Mesodermal cell (in vitro differentiated cells): ENCODE results near the gene GP1BB.

Experiments used
- H3K27ac ChIP-seq: 2 replicates; pipeline ENCODE4 v1.7.0; 2013; ENCODE audit warnings: mild to moderate bottlenecking, low read depth, low read length, moderate library complexity; ENCODE audit not compliant: severe bottlenecking
- H3K36me3 ChIP-seq: 2 replicates; pipeline ENCODE4 v1.7.1; 2013; ENCODE audit warnings: mild to moderate bottlenecking, low read length, moderate library complexity; ENCODE audit not compliant: control insufficient read depth, insufficient read depth
- H3K4me1 ChIP-seq: one replicate; pipeline ENCODE4 v1.7.1; 2013; ENCODE audit warnings: mild to moderate bottlenecking, low read length; ENCODE audit not compliant: insufficient read depth, control insufficient read depth, poor library complexity, severe bottlenecking
- H3K4me3 ChIP-seq: 2 replicates; pipeline ENCODE4 v1.7.0; 2013; ENCODE audit warnings: low read length, control low read depth, mild to moderate bottlenecking; ENCODE audit not compliant: insufficient read depth, poor library complexity, severe bottlenecking; ENCODE audit errors: extremely low read depth
- H3K9me3 ChIP-seq: 2 replicates; pipeline ENCODE4 v1.7.1; 2013; ENCODE audit warnings: mild to moderate bottlenecking, low read length, moderate library complexity; ENCODE audit not compliant: control insufficient read depth
- WGBS, 2 experiments: methylation state at CpG; one replicate each; pipeline ENCODE4 v1.1.5; 2013; ENCODE audit warnings: missing lambda C conversion rate in 2 of 2; ENCODE audit not compliant: insufficient coverage in 2 of 2; 5-methylcytosine and 5-hydroxymethylcytosine counted together

GP1BB gene

GRCh38 chr22:19753996-19754700 lies 30.8 kb downstream of the GP1BB start:
- H3K27ac ChIP-seq = no peak overlapping the region
- no peaks in the 10 kb centered on the region for H3K9me3 ChIP-seq
- WGBS, 2 experiments = 78 to 89% methylated on average over 7 to 11 of the region's 14 CpGs
- H3K4me3 ChIP-seq = no peak overlapping the region
- H3K36me3 ChIP-seq = no peaks in the 10 kb centered on the region
- peaks cover 21% of the 10 kb centered on the region for H3K4me1 ChIP-seq

DNA sequence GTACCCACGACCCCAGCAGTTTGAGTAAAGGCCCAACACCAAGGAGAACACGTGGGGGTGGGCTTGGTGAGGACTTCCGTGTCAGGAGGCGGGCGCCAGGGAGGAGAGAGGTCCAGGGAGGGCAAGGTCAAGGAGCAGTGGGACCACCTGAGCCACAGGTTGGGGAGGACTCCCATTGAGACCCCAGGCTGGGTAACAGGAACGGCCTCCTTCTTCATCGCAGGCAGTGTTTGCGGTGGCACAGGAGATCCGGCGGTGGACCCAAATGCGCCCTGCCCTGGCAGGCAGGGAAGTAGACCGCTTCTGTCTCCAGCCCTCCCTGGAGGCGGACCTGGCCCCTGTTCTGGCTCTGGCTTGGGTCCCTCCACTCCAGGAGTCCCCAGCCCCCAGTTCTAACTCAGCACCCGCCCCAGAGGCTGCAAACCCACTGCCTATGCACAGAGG lies 31.4 kb downstream of the GP1BB start:
- H3K9me3 ChIP-seq = no peaks in the 10 kb centered on the region
- H3K36me3 ChIP-seq = no peaks in the 10 kb centered on the region
- H3K27ac ChIP-seq = no peak overlapping the region
- peaks cover 22% of the 10 kb centered on the region for H3K4me1 ChIP-seq
- WGBS, 2 experiments = 42 to 44% methylated on average over 13 of the region's 14 CpGs
- no peak overlapping the region for H3K4me3 ChIP-seq

- H3K36me3 ChIP-seq = no peaks in the 10 kb centered on the region
- H3K27ac ChIP-seq = no peak overlapping the region
- H3K4me3 ChIP-seq = peak overlapping the region; percentile 1
- peaks cover 21% of the 10 kb centered on the region for H3K4me1 ChIP-seq
- H3K9me3 ChIP-seq = no peaks in the 10 kb centered on the region
- WGBS, 2 experiments = 1 to 2% methylated on average over 41 to 52 of the region's 59 CpGs
These were observed 31.9 kb downstream of the GP1BB start for GRCh38 chr22:19755145-19755710.

DNA sequence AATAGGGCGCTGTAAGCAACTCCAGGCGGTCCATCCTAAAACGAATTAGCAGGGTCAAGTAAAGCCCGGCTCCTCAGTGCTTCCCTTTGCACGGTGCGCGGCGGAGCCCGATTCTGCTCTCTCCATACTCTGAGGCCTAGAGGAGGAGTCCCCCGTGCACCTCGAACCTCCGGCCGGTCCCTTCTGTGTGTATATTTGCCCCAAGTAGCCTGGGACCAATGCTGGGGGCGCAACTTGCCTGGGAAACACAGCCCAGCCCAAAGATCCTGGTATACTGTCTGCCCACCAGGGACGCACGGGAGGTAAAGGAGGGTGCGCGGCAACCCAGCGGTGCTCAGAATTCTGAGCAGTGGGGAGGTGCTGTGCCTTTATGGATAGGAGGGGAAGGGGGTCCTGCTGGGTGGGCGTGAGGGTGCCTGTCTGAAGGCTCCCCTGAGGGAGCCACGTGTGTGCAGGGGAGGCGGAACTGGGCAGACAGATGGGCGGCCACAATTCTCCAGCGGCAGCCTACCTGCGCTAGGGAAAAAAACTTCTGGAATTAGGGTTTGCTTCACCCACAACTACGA lies 32.5 kb downstream of the GP1BB start:
- Histone ChIP-seq H3K27ac (no peak overlapping the region), H3K9me3 (no peaks in the 10 kb centered on the region), H3K4me1 (peaks cover 17% of the 10 kb centered on the region), H3K36me3 (no peaks in the 10 kb centered on the region), H3K4me3 (no peak overlapping the region)
- WGBS, 2 experiments = 3 to 5% methylated on average over 23 to 25 of the region's 26 CpGs

- no peak overlapping the region for H3K4me3 ChIP-seq
- H3K27ac ChIP-seq = no peak overlapping the region
- no peaks in the 10 kb centered on the region for H3K9me3 ChIP-seq
- 4 to 6% methylated on average over 35 to 40 of the region's 76 CpGs for WGBS, 2 experiments
- H3K36me3 ChIP-seq = no peaks in the 10 kb centered on the region
- peaks cover 10% of the 10 kb centered on the region for H3K4me1 ChIP-seq
These were observed 33.2 kb downstream of the GP1BB start for GRCh38 chr22:19756288-19757128.

- Histone ChIP-seq H3K9me3 (no peaks in the 10 kb centered on the region), H3K4me1 (peaks cover 9% of the 10 kb centered on the region), H3K4me3 (no peak overlapping the region), H3K36me3 (no peaks in the 10 kb centered on the region), H3K27ac (no peak overlapping the region)
- WGBS, 2 experiments = 16 to 20% methylated on average over 6 to 12 of the region's 16 CpGs
These were observed 34.0 kb downstream of the GP1BB start for GRCh38 chr22:19757140-19757984.

- H3K36me3 ChIP-seq = no peaks in the 10 kb centered on the region
- H3K4me3 ChIP-seq = no peak overlapping the region
- WGBS, 2 experiments = 23 to 24% methylated on average over 37 to 43 of the region's 43 CpGs
- H3K9me3 ChIP-seq = no peaks in the 10 kb centered on the region
- peaks cover 9% of the 10 kb centered on the region for H3K4me1 ChIP-seq
- H3K27ac ChIP-seq = no peak overlapping the region
These were observed 34.9 kb downstream of the GP1BB start for GRCh38 chr22:19757985-19758895.

GRCh38 chr22:19758896-19759426 lies 35.6 kb downstream of the GP1BB start:
- Histone ChIP-seq H3K36me3 (no peaks in the 10 kb centered on the region), H3K4me3 (no peak overlapping the region), H3K27ac (no peak overlapping the region), H3K4me1 (peaks cover 9% of the 10 kb centered on the region), H3K9me3 (no peaks in the 10 kb centered on the region)
- WGBS, 2 experiments = 4 to 8% methylated on average over 13 to 19 of the region's 21 CpGs

GRCh38 chr22:19759427-19760057 lies 36.2 kb downstream of the GP1BB start:
- Histone ChIP-seq H3K9me3 (no peaks in the 10 kb centered on the region), H3K27ac (no peak overlapping the region), H3K36me3 (no peaks in the 10 kb centered on the region), H3K4me3 (no peak overlapping the region), H3K4me1 (peaks cover 11% of the 10 kb centered on the region)
- WGBS, 2 experiments = 2 to 3% methylated on average over 22 to 40 of the region's 43 CpGs
